Measurements from ENCODE around the gene GATB. TPM values are rescaled to one million over a fixed set of nuclear protein-coding genes. Genes with fewer than 3 reads are reported as not detected.

The GATB gene
- total and polyA plus RNA-seq, 2 experiments from 2014 or later = 18.0 to 20.0 TPM

GRCh38 chr4:151691639-151692442, 69.0 kb downstream of the GATB start:
- WGBS, 2 experiments (ENCODE audit: low coverage in 1 of 2, low lambda C conversion rate in 2 of 2, missing lambda C conversion rate in 2 of 2) = 71 to 77% methylated on average over 14 of the region's 14 CpGs
- Histone ChIP-seq H2AFZ (no peak overlapping the region), H3K4me3 (no peak overlapping the region), H3K4me2 (ENCODE audit: unreplicated experiment) (no peak overlapping the region), H4K20me1 (ENCODE audit: insufficient read depth) (no peaks in the 10 kb centered on the region), H3K36me3 (ENCODE audit: low read depth) (no peaks in the 10 kb centered on the region), H3K27me3 (replicated peaks; ENCODE audit: insufficient read depth) (no peaks in the 10 kb centered on the region), H3K27ac (no peak overlapping the region), H3K79me2 (ENCODE audit: insufficient read depth) (no peaks in the 10 kb centered on the region), H3K9me3 (ENCODE audit: low read depth) (no peaks in the 10 kb centered on the region), H3K9me2 (ENCODE audit: insufficient read depth) (no peaks in the 10 kb centered on the region), H3K9ac (no peak overlapping the region), H3K4me1 (ENCODE audit: insufficient read depth) (peaks cover 46% of the 10 kb centered on the region), H3F3A (ENCODE audit: insufficient read depth) (peaks cover 30% of the 10 kb centered on the region)
- no peak for TF ChIP-seq EZH2phosphoT487 (IDR thresholded peaks at IDR 0.05; ENCODE audit: insufficient read depth, low read depth)
- TF ChIP-seq EZH2 (IDR thresholded peaks at IDR 0.05; ENCODE audit: insufficient read depth, poor library complexity, severe bottlenecking) = no peak
- in situ Hi-C loops (cut with MboI) = no loop called here
- no peak for DNase-seq

DNA sequence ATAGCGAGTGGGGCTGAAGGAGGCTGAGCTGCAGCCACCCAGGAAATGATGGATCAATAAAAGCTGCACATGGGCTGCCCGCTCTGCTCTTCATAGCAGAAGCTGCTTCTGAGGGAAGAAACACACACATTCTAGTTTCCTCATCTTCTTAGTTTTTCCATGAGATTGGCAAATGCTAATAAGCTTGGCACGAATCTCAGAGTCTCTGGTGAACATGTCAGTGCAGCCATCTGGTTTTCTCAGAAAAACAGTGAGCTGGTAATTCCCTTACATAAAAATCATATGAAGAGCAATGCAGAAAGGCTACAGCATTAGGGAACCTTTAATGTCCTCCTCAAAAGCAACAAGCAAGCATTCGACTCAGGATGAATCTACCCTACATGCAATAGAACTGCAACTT, 69.9 kb downstream of the GATB start:
- H3K27me3 ChIP-seq (replicated peaks; ENCODE audit: insufficient read depth) = no peaks in the 10 kb centered on the region
- H3K9ac ChIP-seq = peak overlapping the region; percentile 49
- H3K9me2 ChIP-seq (ENCODE audit: insufficient read depth) = no peaks in the 10 kb centered on the region
- peak overlapping the region; percentile 67 for H3K4me2 ChIP-seq (ENCODE audit: unreplicated experiment)
- H3K79me2 ChIP-seq (ENCODE audit: insufficient read depth) = no peaks in the 10 kb centered on the region
- H3K9me3 ChIP-seq (ENCODE audit: low read depth) = no peaks in the 10 kb centered on the region
- no peaks in the 10 kb centered on the region for H4K20me1 ChIP-seq (ENCODE audit: insufficient read depth)
- no peak for TF ChIP-seq EZH2 (IDR thresholded peaks at IDR 0.05; ENCODE audit: insufficient read depth, poor library complexity, severe bottlenecking)
- no peak for TF ChIP-seq EZH2phosphoT487 (IDR thresholded peaks at IDR 0.05; ENCODE audit: insufficient read depth, low read depth)
- peak overlapping the region; percentile 35 for H3K4me3 ChIP-seq
- in situ Hi-C loops (cut with MboI) = no loop called here
- H3F3A ChIP-seq (ENCODE audit: insufficient read depth) = peaks cover 30% of the 10 kb centered on the region
- peaks cover 47% of the 10 kb centered on the region for H3K4me1 ChIP-seq (ENCODE audit: insufficient read depth)
- H3K36me3 ChIP-seq (ENCODE audit: low read depth) = no peaks in the 10 kb centered on the region
- peak; percentile 70 for DNase-seq
- no peak overlapping the region; the same call in 1 of the 2 replicates for H2AFZ ChIP-seq
- peak overlapping the region; percentile 65 for H3K27ac ChIP-seq
- 5 to 16% methylated on average over 4 of the region's 4 CpGs for WGBS, 2 experiments (ENCODE audit: low coverage in 1 of 2, low lambda C conversion rate in 2 of 2, missing lambda C conversion rate in 2 of 2)

GRCh38 chr4:151690164-151690870, 70.5 kb downstream of the GATB start:
- Histone ChIP-seq H3K4me1 (ENCODE audit: insufficient read depth) (peaks cover 47% of the 10 kb centered on the region), H3K9me2 (ENCODE audit: insufficient read depth) (no peaks in the 10 kb centered on the region), H3K9me3 (ENCODE audit: low read depth) (no peaks in the 10 kb centered on the region), H3F3A (ENCODE audit: insufficient read depth) (peaks cover 30% of the 10 kb centered on the region), H3K36me3 (ENCODE audit: low read depth) (no peaks in the 10 kb centered on the region), H3K4me3 (peak overlapping the region; percentile 35), H3K9ac (peak overlapping the region; percentile 49), H3K27me3 (replicated peaks; ENCODE audit: insufficient read depth) (no peaks in the 10 kb centered on the region), H4K20me1 (ENCODE audit: insufficient read depth) (no peaks in the 10 kb centered on the region), H3K4me2 (ENCODE audit: unreplicated experiment) (peak overlapping the region; percentile 67), H2AFZ (peak overlapping the region; percentile 10; the same call in 1 of the 2 replicates), H3K79me2 (ENCODE audit: insufficient read depth) (no peaks in the 10 kb centered on the region), H3K27ac (peak overlapping the region; percentile 65)
- TF ChIP-seq EZH2 (IDR thresholded peaks at IDR 0.05; ENCODE audit: insufficient read depth, poor library complexity, severe bottlenecking) (no peak), EZH2phosphoT487 (IDR thresholded peaks at IDR 0.05; ENCODE audit: insufficient read depth, low read depth) (no peak)
- peak; percentile 77 for DNase-seq
- WGBS, 2 experiments (ENCODE audit: low coverage in 1 of 2, low lambda C conversion rate in 2 of 2, missing lambda C conversion rate in 2 of 2) = 1 to 2% methylated on average over 4 of the region's 4 CpGs
- in situ Hi-C loops (cut with MboI) = no loop called here

DNA sequence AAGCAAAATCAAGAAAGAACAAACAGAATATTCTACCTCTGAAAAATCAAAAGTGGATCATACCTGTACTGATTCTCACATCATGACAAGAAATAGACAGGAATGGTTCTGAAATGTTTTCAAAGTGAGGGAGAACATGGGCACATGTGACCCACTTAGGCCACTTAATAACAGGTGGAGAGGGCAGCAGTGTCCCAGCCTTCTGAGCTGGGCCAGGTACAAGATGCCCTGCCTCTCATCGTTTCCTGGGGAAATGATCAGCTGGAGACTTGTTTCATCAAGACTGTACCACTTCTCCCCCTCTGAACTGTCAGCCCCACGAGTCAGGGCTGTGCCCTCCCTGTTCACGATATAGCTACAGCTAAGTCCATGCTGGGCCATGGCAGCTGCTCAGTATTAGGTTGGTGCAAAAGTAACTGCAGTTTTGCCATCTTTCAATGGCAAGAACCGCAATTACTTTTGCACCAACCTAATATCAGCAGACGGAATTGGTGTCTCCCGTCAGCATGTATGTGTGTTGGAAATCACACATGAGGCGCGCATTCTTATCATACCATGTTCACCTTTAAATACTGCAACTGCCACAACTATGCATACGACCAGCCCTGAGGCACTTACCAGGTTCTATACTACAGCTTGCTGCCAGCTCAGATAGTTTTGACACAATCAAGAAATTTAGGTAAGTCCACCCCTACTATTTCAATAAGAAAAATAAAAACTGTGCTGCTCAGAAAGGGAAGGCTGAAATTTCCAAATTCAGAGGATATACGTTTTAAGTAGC, 71.4 kb downstream of the GATB start:
- peak overlapping the region; percentile 35 for H3K4me3 ChIP-seq
- H3K9ac ChIP-seq = no peak overlapping the region
- H3K27me3 ChIP-seq (replicated peaks; ENCODE audit: insufficient read depth) = no peaks in the 10 kb centered on the region
- H2AFZ ChIP-seq = no peak overlapping the region
- no peak overlapping the region for H3K27ac ChIP-seq
- in situ Hi-C loops (cut with MboI) = no loop called here
- H3K36me3 ChIP-seq (ENCODE audit: low read depth) = no peaks in the 10 kb centered on the region
- peaks cover 47% of the 10 kb centered on the region for H3K4me1 ChIP-seq (ENCODE audit: insufficient read depth)
- 85 to 86% methylated on average over 10 of the region's 10 CpGs for whole genome bisulfite sequencing, 2 experiments (ENCODE audit: low coverage in 1 of 2, low lambda C conversion rate in 2 of 2, missing lambda C conversion rate in 2 of 2)
- H3K9me2 ChIP-seq (ENCODE audit: insufficient read depth) = no peaks in the 10 kb centered on the region
- TF ChIP-seq EZH2phosphoT487 (IDR thresholded peaks at IDR 0.05; ENCODE audit: insufficient read depth, low read depth) (no peak), EZH2 (IDR thresholded peaks at IDR 0.05; ENCODE audit: insufficient read depth, poor library complexity, severe bottlenecking) (no peak)
- H3F3A ChIP-seq (ENCODE audit: insufficient read depth) = peaks cover 30% of the 10 kb centered on the region
- H4K20me1 ChIP-seq (ENCODE audit: insufficient read depth) = no peaks in the 10 kb centered on the region
- no peaks in the 10 kb centered on the region for H3K9me3 ChIP-seq (ENCODE audit: low read depth)
- no peak for DNase-seq
- no peaks in the 10 kb centered on the region for H3K79me2 ChIP-seq (ENCODE audit: insufficient read depth)
- H3K4me2 ChIP-seq (ENCODE audit: unreplicated experiment) = peak overlapping the region; percentile 67

Data from GM23248 (cell line).